ENCODE results near the gene EFNA1.

EFNA1 gene

DNA sequence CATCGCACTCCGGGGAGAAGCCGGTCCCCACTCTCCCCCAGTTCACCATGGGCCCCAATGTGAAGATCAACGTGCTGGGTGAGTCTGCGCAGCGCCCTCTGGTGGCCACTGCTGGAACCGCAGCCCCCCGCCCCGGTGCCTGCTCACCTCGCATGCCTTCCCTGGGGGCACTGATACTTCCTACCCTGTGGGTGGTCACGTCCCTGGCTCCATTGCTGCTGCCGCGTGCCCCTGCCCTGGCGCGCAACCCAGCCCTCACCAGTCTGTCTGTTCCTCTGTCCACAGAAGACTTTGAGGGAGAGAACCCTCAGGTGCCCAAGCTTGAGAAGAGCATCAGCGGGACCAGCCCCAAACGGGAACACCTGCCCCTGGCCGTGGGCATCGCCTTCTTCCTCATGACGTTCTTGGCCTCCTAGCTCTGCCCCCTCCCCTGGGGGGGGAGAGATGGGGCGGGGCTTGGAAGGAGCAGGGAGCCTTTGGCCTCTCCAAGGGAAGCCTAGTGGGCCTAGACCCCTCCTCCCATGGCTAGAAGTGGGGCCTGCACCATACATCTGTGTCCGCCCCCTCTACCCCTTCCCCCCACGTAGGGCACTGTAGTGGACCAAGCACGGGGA, 41.4 kb upstream of the EFNA1 start (continued):
- no peak for TF ChIP-seq ZFHX2 (tag by site-specific recombination; conservative IDR thresholded peaks at IDR 0.05)
- TF ChIP-seq, protein P1, sequence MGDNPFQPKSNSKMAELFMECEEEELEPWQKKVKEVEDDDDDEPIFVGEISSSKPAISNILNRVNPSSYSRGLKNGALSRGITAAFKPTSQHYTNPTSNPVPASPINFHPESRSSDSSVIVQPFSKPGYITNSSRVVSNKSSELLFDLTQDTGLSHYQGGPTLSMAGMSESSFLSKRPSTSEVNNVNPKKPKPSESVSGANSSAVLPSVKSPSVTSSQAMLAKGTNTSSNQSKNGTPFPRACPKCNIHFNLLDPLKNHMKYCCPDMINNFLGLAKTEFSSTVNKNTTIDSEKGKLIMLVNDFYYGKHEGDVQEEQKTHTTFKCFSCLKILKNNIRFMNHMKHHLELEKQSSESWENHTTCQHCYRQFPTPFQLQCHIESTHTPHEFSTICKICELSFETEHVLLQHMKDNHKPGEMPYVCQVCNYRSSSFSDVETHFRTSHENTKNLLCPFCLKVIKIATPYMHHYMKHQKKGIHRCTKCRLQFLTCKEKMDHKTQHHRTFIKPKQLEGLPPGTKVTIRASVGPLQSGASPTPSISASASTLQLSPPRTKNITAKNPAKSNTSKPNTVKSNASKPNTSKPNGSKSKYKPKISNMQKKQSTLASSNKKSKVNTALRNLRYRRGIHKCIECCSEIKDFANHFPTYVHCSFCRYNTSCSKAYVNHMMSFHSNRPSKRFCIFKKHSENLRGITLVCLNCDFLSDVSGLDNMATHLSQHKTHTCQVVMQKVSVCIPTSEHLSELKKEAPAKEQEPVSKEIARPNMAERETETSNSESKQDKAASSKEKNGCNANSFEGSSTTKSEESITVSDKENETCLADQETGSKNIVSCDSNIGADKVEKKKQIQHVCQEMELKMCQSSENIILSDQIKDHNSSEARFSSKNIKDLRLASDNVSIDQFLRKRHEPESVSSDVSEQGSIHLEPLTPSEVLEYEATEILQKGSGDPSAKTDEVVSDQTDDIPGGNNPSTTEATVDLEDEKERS (tag by site-specific recombination; IDR thresholded peaks at IDR 0.05): no peak
- TF ChIP-seq ZNF488 (tag by site-specific recombination; IDR thresholded peaks at IDR 0.05): no peak
- TF ChIP-seq CTCF (tag by site-specific recombination; IDR thresholded peaks at IDR 0.05): peak; percentile 90
- TF ChIP-seq, protein P2, sequence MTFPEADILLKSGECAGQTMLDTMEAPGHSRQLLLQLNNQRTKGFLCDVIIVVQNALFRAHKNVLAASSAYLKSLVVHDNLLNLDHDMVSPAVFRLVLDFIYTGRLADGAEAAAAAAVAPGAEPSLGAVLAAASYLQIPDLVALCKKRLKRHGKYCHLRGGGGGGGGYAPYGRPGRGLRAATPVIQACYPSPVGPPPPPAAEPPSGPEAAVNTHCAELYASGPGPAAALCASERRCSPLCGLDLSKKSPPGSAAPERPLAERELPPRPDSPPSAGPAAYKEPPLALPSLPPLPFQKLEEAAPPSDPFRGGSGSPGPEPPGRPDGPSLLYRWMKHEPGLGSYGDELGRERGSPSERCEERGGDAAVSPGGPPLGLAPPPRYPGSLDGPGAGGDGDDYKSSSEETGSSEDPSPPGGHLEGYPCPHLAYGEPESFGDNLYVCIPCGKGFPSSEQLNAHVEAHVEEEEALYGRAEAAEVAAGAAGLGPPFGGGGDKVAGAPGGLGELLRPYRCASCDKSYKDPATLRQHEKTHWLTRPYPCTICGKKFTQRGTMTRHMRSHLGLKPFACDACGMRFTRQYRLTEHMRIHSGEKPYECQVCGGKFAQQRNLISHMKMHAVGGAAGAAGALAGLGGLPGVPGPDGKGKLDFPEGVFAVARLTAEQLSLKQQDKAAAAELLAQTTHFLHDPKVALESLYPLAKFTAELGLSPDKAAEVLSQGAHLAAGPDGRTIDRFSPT (tag by site-specific recombination; IDR thresholded peaks at IDR 0.05): peak; percentile 90
- TF ChIP-seq ZNF518A (tag by site-specific recombination; conservative IDR thresholded peaks at IDR 0.05; ENCODE audit: low read depth): no peak
- TF ChIP-seq ZNF23 (tag by site-specific recombination; IDR thresholded peaks at IDR 0.05; ENCODE audit: borderline replicate concordance): no peak
- no peak for TF ChIP-seq ZNF704 (tag by site-specific recombination; IDR thresholded peaks at IDR 0.05)
- TF ChIP-seq ZXDB (tag by site-specific recombination; IDR thresholded peaks at IDR 0.05): no peak
- TF ChIP-seq ZNF600 (tag by site-specific recombination; IDR thresholded peaks at IDR 0.05): no peak
- no peak for TF ChIP-seq SCRT1 (tag by site-specific recombination; IDR thresholded peaks at IDR 0.05; ENCODE audit: borderline replicate concordance)
- TF ChIP-seq PRDM1 (tag by site-specific recombination; IDR thresholded peaks at IDR 0.05): peak; percentile 14; the same call in 1 of the 2 replicates
- TF ChIP-seq ZNF174 (tag by site-specific recombination; IDR thresholded peaks at IDR 0.05): no peak
- TF ChIP-seq BCL11B (tag by site-specific recombination; IDR thresholded peaks at IDR 0.05; ENCODE audit: low read depth): no peak
- no peak for TF ChIP-seq AEBP2 (tag by site-specific recombination; IDR thresholded peaks at IDR 0.05; ENCODE audit: borderline replicate concordance)
- TF ChIP-seq TCF7L2 (IDR thresholded peaks at IDR 0.05; ENCODE audit: borderline replicate concordance, low read depth, low read length): no peak
- TF ChIP-seq, protein P3, sequence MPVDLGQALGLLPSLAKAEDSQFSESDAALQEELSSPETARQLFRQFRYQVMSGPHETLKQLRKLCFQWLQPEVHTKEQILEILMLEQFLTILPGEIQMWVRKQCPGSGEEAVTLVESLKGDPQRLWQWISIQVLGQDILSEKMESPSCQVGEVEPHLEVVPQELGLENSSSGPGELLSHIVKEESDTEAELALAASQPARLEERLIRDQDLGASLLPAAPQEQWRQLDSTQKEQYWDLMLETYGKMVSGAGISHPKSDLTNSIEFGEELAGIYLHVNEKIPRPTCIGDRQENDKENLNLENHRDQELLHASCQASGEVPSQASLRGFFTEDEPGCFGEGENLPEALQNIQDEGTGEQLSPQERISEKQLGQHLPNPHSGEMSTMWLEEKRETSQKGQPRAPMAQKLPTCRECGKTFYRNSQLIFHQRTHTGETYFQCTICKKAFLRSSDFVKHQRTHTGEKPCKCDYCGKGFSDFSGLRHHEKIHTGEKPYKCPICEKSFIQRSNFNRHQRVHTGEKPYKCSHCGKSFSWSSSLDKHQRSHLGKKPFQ (tag by site-specific recombination; IDR thresholded peaks at IDR 0.05): no peak

Measured in HEK293 (cell line).